Endometrium (tissue), 2 donors: ENCODE measurements around the gene ELK4.

ENCODE experiments used
- FAIRE-seq: peaks from 2 replicates; lab custom pipeline; 2012; peaks lifted over from hg19 to GRCh38; lab: Jason Lieb, UNC
- donor health status: control.
- donor health status: control.

Gene ELK4

DNA sequence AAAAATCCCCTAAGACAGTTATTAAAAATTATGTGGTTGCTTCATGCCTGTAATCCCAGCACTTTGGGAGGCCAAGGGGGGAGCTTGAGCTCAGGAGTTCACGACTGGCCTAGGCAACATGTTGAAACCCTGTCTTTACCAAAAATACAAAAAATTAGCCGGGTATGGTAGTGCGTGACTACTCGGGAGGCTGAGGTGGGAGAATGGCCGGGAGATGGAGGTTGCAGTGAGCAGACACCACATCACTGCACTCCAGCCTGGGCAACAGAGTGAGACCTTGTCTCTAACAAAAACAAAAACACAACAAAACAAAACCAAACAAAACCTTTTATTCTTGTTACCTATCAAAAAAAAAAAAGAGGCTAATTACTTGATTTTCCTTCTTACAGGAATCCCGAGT, 2.1 kb downstream of the ELK4 start:
- no peak for FAIRE-seq

DNA sequence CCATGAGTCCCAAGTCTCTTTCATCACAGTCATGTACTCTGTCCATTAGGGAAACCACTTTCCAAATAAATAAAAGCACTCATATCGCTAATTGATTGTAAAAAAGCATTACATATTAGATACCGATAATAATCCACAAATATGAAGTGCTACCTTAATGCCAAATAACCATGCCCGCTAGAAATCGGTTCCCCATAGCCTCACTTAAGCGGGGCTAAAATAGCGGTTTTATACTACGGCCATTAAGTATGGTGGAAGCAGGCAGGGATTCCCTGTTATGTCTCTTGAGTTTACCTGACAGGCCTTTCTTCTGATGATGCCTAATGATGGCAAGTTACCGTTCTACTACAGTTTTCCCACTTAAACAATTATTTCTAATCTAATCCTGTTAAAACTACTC, 3.9 kb downstream of the ELK4 start:
- FAIRE-seq, result no peak

DNA sequence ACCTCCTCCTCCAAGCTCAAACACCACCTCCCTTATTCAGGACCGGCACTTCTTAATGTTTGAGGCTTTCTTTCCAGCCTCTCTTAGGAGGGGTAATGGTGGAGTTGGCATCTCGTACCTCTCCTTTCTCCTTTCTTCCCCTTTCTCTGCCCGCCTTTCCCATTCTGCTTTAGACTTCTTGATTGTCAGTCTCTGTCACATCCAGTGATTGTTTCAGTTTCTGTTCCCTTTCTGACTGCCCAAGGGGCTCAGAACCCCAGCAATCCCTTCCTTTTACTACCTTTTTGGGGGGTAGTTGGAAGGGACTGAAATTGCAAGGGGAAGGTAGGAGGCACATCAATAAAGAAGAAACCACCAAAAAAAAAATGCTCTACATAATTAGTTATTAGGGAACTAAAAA, 5.6 kb downstream of the ELK4 start:
- no peak for FAIRE-seq

DNA sequence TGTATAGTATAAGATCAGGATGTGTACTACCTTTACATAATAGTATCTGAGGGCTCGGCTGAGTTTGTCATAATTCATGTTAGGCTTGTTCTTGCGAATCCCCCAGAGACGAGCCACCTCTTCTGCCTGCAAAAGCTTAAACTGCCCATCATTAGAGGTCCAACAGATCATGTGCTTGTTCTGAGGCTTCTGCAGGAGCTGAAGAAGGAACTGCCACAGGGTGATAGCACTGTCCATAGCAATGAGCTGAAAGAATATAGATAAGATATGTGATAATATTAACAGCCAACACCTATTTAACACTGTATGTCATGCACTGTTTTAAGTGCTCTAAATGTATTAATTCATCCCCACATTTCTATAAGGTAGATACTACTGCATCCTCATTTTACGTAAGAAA, 8.2 kb downstream of the ELK4 start:
- FAIRE-seq, result no peak

GRCh38 chr1:205620269-205620668, 11.5 kb downstream of the ELK4 start:
- FAIRE-seq, result no peak

GRCh38 chr1:205619376-205619775, 12.4 kb downstream of the ELK4 start:
- no peak for FAIRE-seq

GRCh38 chr1:205616563-205617293, 15.1 kb downstream of the ELK4 start:
- FAIRE-seq, result no peak

DNA sequence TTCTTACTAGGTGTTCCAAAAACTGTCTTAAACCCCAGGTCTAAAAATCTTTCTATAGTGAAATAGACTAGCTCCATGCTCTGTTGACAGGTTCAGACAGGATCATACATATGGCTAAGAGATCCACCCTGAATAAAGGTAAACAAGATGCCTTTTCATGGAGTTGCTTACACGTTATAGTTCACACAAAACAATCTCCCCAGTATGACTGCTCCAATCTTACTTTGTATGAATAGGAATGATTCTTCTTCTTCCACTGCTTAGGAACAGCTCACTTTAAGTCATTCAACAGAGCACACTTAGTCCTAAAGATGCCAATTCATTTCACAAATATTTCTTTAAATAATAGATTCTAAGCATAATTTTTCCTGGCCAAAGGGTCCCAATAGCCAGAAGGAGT, 16.0 kb downstream of the ELK4 start:
- no peak for FAIRE-seq

GRCh38 chr1:205613854-205614412, 17.9 kb downstream of the ELK4 start:
- FAIRE-seq, result no peak

GRCh38 chr1:205612556-205612955, 19.3 kb downstream of the ELK4 start:
- FAIRE-seq, result no peak

- no peak for FAIRE-seq
Measured at GRCh38 chr1:205612104-205612503, 19.7 kb downstream of the ELK4 start.

DNA sequence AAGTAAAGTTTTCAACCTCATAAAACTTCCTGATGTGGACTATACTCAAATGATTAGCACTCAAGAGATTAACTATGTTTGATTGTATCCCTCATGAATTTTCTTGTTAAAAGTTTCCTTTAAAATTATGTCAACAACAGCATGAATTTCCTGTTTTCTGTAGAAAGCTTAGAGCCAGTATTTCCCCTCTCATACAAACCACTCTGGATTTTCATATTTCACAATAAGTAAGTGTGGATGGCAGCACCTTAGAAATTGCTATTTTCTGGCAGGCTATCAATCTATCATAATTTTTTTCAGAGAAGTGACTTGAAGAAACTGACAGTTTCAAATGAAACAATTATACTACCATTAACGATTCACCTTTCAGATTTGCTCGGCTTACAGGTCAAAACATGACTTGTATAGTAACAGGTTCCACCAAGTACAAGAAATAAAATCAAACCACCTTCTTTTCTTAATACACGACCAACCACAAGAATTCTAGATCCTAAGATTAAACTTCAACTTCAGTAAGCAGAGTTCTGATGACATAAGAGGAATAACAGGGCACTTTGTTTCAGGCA, 20.8 kb downstream of the ELK4 start:
- FAIRE-seq, result no peak

DNA sequence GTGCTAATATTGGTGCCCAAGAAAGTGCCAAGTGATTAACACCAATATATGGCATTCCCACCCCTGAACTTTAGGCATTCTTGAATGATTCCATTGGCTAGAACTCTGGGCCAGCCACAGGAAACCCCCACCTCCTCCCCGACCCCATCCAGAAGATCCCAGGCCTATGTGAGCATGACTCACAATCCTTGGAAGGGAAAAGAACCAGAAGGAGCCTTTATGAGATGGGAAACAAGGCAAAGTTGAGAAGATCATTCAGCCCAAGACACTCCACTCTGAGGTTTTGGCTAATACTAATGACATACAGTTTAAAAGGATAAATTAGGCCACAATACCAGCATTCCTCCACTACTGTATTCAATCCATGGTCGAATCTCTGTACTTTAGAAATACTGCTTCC, 21.8 kb downstream of the ELK4 start:
- no peak for FAIRE-seq

- FAIRE-seq, result no peak
Measured at GRCh38 chr1:205604825-205605505, 26.8 kb downstream of the ELK4 start.

- FAIRE-seq, result no peak
Measured at GRCh38 chr1:205604059-205604458, 27.8 kb downstream of the ELK4 start.

- FAIRE-seq, result no peak
Measured at GRCh38 chr1:205601205-205601604, 30.6 kb downstream of the ELK4 start.

DNA sequence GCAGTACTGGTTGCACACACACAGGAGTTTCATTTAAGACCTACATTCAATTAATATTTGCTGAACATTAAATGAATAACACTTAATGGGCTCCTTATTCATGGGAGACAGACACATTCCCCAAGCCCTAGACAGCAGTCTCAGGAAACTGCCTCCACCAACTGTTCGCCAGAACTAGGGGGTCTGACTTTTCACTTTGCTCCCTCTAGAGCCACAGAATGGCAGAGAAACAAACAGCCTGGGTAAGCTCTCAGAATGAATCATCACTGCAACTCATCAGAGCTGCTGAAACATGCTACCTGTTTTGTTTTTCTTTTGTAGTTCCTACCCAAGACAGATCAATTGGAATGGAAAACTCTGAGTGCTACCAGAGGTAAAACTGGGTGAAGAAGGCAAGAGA, 31.7 kb downstream of the ELK4 start:
- no peak for FAIRE-seq

DNA sequence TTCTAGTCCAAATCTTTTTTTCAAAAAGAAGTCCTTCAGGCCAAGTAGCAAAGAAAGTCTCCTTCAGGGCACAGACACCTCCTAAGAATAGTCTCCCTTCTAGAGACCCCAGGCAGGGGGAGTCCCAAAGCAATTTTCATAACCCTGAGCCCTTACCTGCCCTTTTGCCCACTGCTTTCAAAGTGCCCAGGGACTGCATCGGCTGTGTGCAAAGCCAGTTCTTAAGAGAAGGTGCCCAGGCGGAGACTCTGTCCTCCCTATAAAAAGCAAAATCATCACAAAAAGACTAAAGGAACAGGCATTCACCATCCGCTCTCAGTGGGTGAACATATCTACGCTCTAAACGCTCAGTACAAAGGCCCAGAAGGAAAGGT, 32.2 kb downstream of the ELK4 start:
- FAIRE-seq, result no peak

DNA sequence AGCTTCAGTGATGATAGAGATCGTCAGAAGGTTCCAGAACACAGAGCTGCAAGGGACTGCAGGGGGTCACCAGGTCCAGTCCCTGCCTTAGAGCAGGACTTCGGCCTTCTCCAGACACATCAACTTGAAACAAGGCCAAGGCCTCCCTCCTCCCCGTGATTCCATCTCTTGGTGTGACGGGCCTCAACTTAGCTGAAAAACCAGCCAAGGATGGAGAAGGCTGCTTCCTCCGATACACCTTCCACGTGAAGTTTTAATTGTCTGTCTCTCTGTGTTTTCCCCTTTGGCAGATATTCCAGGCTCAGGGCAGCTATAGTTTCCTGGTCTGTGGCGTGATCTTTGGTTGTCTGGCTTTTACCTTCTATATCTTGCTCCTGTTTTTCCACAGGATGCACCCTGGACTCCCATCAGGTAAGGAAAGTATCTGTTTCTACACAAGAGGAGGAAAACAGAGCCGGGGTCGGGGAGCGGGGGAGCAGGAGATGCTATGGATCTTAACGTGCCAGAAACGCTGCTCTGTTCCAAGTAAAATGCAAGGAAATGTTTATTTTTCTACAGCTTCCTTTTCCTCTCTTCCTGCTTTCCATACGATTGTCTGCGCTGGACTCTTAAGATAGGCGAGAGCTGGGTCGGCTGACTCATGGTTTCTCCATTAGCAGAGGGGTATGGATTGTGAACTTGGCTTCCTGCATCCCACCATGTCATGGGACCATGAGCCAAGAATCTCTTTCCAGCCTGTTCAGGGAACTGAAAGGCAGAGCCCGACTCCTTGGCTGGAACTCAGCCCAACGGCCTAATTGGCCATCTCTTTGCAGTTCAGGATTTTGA, 32.8 kb downstream of the ELK4 start:
- no peak for FAIRE-seq

DNA sequence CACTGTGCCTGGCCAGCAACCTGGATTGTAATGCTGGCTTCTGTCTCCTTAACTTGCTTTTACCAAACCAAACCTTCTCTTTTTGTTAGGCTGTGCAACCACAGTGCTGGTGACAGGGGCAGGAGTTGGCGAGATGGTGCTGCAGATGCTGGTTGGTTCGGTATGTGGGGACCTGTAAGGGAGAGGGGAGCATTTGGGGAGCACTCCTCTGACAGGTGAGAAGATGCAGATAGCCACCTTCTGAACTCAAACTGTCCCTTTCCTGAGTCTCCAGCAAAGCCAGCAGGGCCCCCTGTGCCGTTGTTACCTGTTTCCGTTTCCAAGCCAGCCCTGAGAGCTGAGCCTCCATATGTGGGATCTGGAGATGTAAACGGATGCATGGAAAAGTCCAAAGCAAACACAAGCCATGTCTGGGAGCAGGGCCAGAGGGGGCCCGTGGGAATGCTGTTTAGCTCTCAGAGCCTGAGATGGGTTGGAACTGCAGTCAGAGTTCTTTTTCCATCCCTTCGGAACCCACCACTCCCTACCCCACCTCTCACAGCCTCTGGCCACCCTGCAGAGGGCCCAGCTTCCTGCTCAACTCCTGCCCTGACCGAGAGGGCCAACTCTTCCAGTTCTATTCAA, 34.0 kb downstream of the ELK4 start:
- no peak for FAIRE-seq

DNA sequence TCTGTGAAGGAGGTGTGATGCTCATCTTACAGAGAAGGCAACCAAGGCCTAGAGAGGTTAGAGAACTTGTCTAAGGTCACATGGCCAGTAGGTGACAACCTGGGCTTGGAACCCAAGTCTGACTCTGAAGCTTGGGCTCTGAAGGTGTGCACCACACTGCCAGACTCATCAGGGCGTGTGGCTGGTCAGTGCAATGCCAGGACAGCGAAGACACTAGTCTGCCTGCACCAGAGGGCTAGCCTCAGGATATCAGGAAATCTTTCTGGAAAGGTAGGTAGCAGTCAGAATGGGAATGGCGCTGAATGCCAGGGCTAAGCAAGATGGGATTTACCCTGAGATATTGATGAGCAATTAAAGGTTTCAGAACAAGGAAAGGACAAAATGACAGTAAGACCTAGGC, 34.9 kb downstream of the ELK4 start:
- FAIRE-seq, result no peak

DNA sequence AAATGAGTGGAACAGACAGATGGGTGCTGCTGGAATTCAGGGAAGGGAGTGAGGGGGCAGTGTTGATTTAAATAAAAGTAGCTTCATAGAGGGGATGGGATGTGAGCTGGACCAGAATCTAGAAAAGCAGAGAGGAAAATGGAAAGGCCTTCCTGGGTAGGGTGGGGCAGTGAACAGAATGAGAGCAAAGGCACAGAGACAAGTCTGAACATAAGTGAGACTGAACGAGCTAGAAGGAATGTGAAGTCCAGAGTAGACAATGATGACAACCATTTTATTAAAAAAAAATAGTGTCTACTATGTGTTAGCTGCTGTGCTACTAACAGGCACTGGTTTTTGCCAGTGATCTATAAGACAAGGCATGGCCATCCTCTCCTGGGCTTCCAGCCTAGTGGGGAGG, 36.0 kb downstream of the ELK4 start:
- no peak for FAIRE-seq
